GM19463 (cell line): Measurements from ENCODE around the gene GLG1.
"Not testable (repeated sequence)": the region's sequence is repeated elsewhere in the genome, so short reads cannot be mapped to it uniquely, and the experiment has no call there.

Source experiments
- ATAC-seq: cut with Tn5 transposase; IDR thresholded peaks from one replicate; pipeline ENCODE4 v1.9.1; 2021; ENCODE audit warnings: mild to moderate bottlenecking, moderate library complexity; ENCODE audit not compliant: unreplicated experiment

Gene GLG1

DNA sequence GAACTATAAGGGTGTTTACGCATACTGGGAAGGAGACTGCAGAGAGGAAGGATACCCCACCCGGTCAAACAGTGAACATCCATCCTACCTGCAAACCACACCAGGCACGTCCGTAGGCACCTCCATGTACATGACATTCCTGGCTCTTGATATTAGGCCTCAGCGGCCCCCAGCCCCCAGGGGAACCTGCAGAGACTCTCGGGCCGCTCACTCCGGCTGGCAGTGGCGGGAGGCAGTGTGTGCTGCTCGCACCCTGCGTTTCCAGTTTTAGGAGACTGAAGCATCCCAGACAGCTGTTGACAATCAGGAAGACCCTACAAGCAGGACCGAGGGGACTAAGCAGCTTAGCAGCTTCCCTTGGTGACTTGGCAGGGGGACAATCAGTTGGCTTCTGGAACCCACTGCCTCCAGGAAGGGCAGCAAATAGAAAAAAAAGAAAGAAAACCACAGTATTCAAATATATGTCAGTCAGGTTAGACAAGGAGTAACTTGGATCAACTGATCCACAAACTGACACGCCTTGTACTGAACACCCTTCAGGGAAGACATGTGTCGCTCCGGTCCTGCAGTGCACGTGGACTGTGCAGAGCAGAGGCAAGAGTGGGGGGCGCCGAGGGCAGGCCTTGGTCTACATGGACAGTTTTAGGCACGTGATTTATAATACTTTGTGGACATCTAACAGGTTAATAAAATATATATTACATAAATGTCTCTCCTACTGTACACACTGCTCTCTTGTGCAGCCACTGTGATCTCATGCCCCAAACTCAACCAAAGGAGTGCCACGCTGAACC, 155.8 kb downstream of the GLG1 start:
- no peak for ATAC-seq

DNA sequence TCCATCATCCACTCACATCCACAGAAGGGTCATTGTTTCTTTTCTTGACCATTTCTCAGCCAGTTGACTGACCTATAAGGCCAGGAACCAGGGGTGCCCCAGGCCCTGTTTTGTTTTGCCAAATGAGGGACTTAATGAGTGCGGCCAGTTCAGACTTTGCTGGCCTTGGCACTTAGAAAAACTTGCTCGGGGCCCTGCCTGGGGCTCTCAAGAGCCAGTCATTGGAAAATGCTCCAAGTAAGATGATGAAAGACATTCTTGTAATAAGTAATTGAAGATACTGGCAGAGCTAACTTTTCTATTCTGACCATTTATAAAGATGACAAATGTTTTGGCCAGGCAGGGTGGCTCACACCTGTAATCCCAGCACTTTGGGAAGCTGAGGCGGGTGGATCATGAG, 156.7 kb downstream of the GLG1 start:
- no peak for ATAC-seq

DNA sequence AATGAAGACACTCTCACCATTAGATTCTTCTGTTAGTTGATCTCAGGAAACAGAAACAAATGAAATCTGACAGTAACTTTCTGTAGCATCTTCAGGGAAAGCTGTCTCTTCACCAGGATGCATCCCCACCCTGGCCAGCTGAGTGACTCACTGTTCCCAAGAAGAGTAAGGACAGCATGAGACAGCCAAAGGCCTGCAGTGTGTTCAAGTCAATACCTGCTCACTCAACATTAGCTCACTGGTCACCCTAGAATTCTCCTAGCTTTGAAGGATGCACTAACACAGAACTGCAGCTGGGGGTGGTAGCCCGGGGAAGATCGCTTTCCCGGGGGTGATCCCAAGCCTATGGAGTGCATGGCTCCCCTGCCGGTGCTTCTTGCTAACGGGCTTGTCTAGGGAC, 157.4 kb downstream of the GLG1 start:
- ATAC-seq = no peak

DNA sequence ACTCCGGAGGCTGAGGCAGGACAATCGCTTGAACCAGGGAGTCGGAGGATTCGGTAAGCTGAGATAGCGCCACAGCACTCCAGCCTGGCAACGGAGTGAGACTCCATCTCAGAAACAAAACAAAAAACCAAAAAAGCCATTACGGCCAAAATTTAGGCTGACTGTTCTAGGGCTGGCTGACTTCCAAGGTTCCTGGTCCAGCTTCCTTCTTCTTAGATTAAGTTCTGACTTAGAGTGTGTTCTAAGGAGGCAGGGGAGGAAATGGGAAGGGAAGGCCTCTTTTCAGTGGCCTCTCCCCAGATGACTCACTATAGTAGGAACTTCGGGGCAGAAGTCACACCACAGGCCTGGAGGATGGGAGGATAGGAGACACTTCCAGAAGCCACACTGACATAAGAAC, 157.9 kb downstream of the GLG1 start:
- no peak for ATAC-seq

DNA sequence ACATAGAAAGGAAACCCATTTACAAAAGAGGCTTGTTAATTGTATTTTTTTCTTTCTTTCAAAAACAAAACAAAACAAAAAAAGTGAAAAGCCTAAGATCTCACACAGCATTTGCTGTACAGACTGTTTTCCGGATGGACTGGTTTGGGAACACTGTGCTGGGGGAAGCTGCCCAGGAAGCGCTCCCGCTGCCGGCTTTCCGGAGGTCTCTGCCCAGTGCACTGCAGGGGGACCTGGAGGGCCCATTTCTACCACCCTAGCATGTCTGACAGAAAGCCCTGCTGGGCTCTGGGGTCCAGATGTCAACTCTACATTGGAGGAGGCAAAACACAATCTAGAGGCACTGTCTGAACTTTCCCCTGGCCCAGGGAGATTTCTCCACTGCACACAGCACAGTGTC, 159.3 kb downstream of the GLG1 start:
- ATAC-seq = no peak

DNA sequence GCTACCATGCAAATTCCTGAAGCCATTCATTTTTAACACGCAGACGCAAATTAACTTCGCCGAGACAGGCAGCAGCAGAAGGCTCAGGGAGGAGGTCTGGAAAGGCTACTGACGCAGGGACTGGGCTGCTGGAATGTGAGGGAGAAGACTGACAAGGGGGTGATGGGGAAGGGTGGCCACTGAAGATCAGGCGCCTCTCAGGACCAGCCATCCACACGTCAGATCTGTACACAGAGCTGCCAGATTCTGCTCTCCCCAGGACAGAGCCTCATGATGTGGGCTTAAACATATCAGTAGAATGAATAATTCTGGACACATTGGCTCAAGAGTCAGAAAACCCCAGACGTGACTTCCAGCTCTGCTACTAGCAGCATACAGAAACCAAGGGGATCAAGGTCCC, 160.0 kb downstream of the GLG1 start:
- ATAC-seq = no peak

DNA sequence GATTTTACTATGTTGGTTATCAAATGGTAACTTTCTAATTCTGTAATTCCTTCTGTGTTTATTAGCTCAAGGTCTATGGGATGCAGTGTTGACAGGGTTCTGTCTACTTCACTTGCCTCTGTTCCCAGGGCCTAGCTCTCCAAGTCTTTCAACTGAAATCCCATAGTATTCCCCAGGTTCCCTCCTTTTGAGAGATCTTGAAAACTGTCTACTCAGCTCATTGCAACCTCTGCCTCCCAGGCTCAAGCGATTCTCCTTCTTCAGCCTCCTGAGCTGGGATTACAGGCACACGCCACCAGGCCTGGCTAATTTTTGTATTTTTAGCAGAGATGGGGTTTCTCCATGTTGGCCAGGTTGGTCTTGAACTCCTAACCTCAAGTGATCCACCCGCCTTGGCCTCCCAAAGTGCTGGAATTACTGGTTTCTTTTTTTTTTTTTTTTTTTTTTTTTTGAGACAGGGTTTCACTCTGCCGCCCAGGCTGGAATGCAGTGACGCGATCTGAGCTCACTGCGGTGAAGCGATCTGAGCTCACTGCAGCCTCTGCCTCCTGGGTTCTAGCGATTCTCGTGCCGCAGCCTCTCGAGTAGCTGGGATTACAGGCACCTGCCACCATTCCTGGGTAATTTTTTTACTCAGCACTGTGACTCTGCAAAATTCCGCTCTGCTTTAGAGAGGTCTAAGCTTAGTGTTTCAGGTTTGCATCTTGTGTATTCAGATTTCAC, 163.1 kb downstream of the GLG1 start:
- ATAC-seq = not testable (repeated sequence)

DNA sequence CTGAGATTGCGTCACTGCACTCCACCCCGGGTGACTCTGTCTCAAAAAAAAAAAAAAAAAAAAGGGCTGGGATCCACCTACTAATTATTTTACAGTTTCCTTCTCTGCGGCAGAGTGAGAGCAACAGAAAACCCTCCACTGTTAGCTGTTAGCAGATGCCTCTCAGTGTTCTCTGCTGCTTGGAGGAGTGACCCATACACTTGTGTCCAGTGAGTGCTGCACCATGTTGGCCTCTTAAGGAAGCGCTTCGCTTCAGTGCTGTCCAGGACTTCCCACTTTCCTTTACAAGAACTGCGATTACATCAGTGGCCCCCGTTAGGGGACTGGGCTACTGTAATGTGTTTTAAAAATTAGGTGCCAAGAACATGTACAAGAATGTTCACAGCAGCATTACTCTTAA, 167.2 kb downstream of the GLG1 start:
- no peak for ATAC-seq

DNA sequence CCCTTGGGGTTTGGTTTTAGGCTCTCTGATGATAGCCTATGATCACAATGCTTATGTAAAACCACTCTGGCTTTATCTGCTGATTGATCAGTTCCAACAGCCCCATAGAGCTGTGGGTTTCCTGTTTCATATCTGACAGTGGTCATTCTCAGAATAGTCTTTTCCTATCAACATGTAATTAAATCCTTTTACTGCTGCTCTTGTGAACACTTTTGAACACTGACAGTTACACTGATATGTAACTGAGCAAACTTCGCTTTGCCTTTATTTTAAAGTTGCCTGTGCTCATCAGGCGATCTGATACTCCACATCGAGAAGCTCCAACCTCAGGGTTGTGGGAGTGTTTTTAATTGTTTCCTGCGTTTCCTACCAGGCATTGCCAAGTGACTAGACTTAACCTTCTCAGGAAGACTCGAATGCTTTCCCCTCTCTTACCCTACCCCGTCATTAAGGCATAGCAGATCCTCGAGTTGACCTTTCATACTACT, 168.4 kb downstream of the GLG1 start:
- no peak for ATAC-seq

DNA sequence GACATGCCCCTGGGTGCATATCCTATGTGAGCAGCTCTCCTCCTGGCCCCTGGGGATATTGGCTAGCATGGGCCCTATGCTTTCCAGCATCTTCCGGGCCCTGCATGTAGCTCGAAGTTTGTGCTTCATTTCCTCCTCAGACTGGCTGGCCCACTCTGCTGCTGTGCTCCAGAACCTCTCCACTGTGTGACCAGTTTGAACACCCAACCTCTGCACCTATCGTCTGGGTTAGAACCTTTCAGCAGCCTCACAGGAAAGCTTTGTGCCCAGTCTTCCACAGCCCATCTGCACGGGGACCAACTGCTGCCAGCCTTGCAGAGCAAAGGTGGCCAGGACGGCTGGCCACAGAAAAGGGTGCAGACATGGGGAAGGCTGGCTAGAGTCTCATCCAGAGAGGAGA, 175.4 kb downstream of the GLG1 start:
- no peak for ATAC-seq

DNA sequence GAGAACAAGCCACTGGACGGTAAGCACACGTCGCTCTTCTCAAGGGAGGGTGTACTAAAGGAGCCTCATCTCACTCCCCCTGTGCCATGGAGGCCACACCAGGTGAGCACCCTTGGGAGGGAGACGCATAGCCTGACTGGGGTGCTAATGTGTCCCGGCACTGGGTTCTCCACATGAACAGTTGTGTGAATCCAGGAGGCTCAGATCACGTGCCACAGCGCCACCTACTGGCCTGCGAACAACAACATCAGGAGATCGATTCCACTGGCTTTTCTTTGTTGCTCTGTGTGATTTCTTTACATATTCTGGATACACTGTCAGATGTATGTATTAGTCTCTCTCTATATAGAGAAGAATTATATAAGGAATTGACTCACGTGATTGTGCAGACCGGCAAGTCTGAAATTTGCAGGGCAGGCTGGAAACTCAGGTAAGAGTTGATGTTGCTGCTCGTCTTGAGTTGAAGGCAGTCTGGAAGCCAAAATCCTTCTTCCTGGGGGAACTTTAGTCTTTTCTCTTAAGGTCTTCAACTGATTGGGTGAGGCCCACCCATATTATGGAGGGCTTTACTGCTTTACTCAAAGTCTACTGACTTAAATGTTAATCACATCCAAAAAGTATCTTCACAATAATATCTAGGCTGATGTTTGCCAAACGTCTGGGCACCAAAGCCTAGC, 176.7 kb downstream of the GLG1 start:
- ATAC-seq = peak; percentile 50

DNA sequence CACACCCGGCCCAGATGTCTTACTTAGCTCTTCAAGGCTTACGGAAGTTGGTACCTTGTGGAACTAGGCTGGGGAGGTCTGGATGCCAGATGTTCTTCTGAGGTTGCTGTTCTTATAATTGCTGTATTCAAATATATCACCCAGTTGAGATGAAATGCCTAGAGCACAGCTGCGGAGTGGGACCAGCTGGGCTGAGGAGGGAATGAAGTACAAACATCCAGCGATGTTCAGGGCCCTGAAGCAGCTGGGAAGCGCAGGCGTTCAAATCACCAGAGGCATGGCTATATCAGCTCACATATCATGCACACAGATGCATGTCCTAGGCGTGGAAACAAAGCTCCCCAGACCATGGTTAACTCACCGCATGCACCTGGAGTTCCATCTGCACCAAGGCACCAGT, 178.4 kb downstream of the GLG1 start:
- ATAC-seq = not testable (repeated sequence)

DNA sequence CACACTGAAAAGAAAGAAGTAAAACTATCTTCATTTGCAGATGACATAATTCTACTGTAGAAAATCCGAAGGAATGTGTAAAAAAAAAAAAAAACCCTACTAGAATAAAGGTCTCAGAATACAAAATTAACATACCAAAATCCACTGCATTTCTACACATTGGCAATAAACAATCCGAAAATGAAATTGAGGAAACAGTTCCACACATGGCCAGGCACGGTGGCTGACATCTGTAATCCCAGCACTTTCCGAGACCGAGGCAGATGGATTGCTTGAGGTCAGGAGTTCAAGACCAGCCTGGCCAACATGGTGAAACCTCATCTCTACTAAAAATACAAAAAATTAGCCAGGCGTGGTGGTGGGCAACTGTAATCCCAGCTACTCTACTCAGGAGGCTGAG, 181.2 kb downstream of the GLG1 start:
- ATAC-seq = not testable (repeated sequence)

DNA sequence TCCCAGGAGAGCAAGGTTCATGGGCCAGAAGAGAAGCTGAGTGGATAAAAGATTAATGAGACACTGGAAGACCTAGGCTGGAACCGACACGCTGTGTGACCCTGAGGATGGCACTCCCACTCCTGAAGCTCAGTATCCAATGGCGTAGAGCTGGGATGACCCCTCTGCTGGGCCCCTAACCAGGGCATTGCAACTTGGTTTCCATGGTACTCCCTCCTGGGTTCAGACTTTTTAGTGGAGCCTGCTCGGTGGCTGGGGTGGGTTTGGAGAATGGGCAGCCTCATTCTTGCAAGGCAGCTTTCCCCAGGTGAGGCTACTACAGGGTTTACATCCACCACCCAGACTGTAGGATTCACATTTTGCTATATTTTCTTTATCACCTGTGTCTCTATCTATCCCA, 183.2 kb downstream of the GLG1 start:
- not testable (repeated sequence) for ATAC-seq

DNA sequence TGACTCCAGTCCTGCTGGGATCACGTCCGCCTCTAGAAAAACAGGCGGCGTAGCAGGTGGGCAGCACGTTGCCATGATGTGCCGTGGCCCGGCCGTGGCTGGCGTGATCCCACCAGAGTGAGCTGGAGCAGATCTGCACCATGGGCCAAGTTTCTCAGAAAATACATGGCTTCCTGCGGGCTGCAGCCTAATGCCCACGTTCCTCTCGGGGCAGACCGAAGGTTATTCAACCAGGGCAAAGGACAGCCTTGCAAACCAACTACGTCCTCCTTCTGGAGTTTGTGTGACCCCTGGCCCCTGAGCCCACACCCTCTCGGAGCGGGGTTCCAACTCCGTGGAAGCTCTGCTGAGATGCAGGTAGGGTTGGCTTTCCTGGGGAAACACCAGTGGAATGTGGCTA, 184.8 kb downstream of the GLG1 start:
- not testable (repeated sequence) for ATAC-seq

DNA sequence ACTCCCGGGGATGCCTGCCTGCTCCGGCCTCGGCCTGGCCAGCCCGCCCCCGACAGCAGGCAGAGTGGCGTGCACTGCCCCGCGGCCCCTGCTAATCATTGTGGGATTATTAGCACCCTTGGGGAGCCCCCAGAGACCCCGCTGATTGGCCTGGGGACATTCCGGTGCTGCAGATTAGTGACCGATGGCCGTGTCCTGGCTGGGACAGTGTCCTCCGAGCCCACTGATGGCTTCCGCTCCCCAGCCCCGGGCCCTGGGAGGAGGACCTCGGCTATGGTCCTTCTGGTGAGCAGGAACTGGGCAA, 185.5 kb downstream of the GLG1 start:
- ATAC-seq = not testable (repeated sequence)

DNA sequence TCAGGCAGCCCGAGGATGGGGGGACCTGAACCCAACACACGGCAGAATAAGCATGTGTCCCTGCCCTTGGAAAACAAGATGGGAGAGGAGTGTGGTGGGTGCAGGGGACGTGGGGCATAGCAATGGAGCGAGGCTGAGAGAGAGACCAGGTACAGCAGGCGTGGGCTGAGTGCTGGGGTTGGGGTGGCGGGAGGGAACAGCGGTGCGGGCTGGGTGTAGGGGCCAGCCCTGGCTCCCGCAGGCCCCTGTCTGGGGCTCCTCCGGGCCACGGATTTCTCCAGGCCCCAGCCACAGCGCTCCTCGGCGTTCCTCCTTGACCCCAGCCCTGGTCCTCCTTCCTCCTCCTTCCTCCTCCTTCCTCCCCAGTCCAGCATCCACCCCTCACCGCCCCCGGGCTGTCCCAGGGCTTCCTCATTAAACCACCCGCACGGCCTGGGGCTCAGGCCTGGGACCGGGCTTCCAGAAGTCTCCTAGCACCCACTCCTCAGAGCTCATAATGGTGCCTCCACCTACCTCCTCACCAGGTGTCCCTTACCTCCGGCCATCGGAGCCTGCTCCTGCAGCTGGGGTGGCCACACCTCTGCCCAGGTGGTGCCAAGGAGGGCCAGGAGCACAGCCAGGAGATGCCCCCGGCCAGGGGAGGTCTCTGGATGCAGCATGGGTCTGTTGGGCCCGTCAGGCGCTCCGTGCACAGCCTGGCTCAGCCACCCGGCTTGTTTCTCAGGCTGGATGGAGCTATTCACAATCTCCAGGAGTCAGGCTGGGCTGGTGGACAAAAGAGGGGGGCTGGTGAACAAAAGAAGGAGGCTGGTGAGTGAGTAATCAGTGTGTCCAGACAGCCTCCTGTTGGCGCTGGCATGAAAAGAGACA, 186.1 kb downstream of the GLG1 start, which contains the start of gene CLEC18B:
CLEC18B (minus strand) TSS at position 867 of the 870 bp plus-strand sequence; CDS start at position 659, 208 bp downstream.
- not testable (repeated sequence) for ATAC-seq

DNA sequence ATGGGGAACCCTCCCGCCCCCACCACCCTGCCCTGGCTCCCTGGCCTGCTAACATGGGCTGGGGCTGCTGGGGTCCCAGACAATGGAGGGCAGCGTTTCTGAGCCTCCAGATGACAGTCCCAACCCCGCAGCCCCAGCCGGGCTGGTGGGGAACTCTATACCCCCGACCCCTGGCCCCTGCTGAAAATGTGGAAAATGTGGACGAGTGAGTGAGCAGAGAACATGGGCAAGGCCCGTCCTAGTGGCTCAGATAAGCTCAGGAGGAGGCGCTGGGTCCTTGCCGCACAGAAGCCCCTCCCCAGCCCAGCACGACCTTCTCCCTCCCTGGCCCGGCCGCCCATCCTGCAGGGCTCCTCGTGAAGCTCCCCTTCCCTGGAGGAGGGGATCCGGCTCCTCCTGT, 187.1 kb downstream of the GLG1 start:
- ATAC-seq = not testable (repeated sequence)

DNA sequence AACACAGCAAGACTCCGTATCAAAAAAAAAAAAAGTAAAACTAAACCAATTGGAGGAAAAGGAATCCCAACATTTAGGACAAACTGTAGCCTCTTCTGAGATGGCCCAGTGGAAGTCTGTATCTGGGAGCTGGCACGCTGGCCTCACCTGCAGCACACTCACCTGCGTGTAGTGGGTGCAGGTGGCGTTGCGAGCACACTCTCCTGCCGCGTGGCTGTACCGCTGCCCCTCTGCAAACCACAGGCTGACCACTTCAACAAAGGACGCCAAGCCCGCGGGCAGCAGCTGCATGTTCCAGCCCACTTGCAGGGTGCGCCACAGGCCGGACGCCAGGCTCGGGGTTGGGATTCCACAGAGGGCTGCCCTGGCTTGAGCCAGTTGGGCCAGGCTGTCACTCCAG, 189.0 kb downstream of the GLG1 start:
- not testable (repeated sequence) for ATAC-seq

DNA sequence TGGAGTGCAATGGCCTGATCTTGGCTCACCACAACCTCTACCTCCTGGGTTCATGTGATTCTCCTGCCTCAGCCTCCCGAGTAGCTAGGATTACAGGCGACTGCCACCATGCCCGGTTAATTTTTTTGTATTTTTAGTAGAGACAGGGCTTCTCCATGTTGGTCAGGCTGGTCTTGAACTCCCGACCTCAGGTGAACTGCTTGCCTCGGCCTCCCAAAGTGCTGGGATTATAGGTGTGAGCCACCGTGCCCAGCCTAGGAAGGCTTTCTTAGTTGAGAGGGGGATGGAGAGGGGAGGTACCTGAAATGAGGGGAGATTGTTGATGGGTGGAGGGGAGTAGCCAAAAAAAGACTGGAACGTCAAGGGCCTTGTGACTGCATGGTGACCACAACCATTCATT, 193.0 kb downstream of the GLG1 start:
- not testable (repeated sequence) for ATAC-seq

DNA sequence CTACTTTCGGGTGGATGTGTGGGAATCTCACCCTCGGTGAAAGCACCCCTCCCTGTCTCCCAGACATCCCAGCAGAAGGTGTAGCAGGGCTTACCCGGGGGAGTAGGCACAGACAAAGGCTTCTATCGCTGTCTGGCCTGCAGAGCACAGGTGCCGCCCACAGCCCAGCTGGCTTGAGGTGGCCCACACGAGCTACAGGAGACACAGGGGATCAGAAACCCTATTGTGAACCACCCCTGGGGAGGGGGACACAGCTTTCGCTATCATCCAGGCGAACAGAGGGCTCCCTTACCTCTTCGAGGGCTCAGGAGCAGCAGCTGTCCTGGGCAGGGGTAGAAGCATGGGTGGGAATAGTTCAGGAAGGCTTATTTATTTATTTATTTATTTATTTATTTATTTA, 193.4 kb downstream of the GLG1 start:
- ATAC-seq = not testable (repeated sequence)
